ENCODE results near the gene IPO4.

The IPO4 gene

DNA sequence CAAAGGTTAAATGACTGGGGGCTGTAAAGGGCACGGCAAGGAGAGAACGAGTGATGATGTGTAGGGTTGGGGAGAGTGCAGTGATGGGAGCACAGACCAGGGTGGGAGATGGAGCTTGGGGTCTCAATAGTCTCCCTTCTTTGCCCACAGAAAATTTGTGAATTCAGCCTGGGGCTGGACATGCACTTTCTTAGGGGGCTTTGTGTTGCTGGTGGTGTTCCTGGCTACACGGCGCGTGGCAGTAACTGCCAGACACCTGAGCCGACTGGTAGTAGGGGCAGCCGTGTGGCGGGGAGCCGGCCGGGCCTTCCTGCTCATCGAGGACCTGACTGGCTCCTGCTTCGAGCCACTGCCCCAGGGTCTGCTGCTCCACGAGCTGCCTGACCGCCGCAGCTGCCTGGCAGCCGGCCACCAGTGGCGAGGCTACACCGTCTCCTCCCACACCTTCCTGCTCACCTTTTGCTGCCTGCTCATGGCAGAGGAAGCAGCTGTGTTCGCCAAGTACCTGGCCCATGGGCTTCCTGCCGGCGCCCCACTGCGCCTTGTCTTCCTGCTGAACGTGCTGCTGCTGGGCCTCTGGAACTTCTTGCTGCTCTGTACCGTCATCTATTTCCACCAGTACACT lies 56.4 kb downstream of the IPO4 start:
- peaks cover 25% of the 10 kb centered on the region for H3K4me1 Mint-ChIP-seq (ENCODE audit: low read depth)
- no peaks in the 10 kb centered on the region for H3K9me3 Mint-ChIP-seq
- H3K27me3 Mint-ChIP-seq (ENCODE audit: low read depth) = no peaks in the 10 kb centered on the region
- H3K27ac Mint-ChIP-seq = peak overlapping the region; percentile 53
- peaks cover 14% of the 10 kb centered on the region for H3K36me3 Mint-ChIP-seq (ENCODE audit: low read depth)
- no peak overlapping the region for H3K4me3 Mint-ChIP-seq

DNA sequence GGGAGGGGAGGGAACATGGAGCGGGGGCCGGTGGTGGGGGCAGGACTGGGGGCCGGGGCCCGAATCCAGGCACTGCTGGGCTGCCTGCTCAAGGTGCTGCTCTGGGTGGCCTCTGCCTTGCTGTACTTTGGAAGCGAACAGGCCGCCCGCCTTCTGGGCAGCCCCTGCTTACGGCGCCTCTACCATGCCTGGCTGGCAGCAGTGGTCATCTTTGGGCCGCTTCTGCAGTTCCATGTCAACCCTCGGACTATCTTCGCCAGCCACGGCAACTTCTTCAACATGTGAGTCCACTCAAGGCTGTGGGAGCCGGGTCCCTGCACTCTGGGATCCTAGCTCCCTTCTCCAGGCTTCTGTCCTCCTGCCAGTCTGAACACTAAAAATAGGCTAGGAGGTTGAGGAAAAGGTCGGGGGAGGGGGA lies 57.1 kb downstream of the IPO4 start:
- Mint-ChIP-seq H3K4me1 (ENCODE audit: low read depth) (peaks cover 19% of the 10 kb centered on the region), H3K27me3 (ENCODE audit: low read depth) (no peaks in the 10 kb centered on the region), H3K36me3 (ENCODE audit: low read depth) (peaks cover 8% of the 10 kb centered on the region), H3K9me3 (no peaks in the 10 kb centered on the region), H3K27ac (no peak overlapping the region), H3K4me3 (no peak overlapping the region)

DNA sequence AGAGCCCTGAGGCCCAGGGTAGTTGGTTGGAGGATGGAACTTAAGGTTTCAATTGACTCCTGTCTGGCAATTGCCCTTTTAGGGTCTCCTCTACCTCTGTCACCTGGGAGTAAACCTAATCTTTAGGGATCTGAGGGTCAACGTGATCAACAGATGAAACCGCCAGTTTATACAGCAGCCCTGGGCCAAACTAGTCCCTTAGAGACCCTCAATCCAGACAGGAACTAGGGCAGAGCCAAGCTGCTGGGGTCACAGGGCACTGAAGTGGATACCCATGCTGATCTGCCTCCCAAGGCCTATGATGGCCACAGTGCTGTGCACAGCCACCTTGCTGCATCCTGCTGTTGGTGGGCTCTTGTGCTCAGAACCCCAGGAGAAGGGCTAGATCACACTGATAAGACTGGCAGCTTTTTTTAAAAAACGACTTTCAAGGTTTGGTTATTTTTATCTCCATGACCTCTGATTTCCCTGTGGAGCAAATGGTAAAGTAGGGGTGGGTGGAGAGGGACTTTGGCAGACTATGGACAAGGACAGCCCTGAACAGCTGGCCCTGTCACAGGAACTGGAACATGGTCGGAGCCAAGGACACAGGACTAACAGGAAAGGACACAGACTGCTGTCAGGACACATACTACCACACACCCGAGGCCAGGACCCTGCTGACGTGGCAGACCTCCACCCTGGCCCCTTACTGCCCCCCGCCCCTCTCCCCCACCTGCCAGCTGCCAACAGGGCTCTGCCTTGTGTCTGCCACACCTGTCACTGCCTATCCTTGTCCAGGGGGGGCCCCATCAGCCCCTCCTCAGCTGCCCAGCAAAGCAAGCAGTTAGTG lies 57.7 kb downstream of the IPO4 start:
- H3K4me3 Mint-ChIP-seq = no peak overlapping the region

GRCh38 chr14:24130380-24130716 lies 58.3 kb downstream of the IPO4 start, which contains the start of gene FITM1:
TSS of gene FITM1 (plus strand) at chr14:24130659. CDS start at chr14:24131564, 905 bp downstream.
- Mint-ChIP-seq H3K27me3 (ENCODE audit: low read depth) (no peaks in the 10 kb centered on the region), H3K9me3 (no peaks in the 10 kb centered on the region), H3K27ac (peak within 1 kb of the TSS; percentile 65), H3K4me1 (ENCODE audit: low read depth) (peaks cover 17% of the 10 kb centered on the region), H3K36me3 (ENCODE audit: low read depth) (peaks cover 8% of the 10 kb centered on the region), H3K4me3 (no peak within 1 kb of the TSS)

More for the DNA sequence above, 57.7 kb downstream of the IPO4 start:
- Mint-ChIP-seq H3K4me1 (ENCODE audit: low read depth) (peaks cover 19% of the 10 kb centered on the region), H3K9me3 (no peaks in the 10 kb centered on the region), H3K36me3 (ENCODE audit: low read depth) (peaks cover 8% of the 10 kb centered on the region), H3K27me3 (ENCODE audit: low read depth) (no peaks in the 10 kb centered on the region), H3K27ac (peak overlapping the region; percentile 65)
